Ishikawa (cell line): Measurements from ENCODE around the gene KIF26B.

Experiments used
- RAD21 ChIP-seq: IDR thresholded peaks from 2 replicates; pipeline ENCODE4 v1.6.1; 2012; ENCODE audit warnings: low read depth
- TAF1 ChIP-seq: IDR thresholded peaks from 2 replicates; pipeline ENCODE4 v1.6.1; 2012; ENCODE audit warnings: low read depth, mild to moderate bottlenecking
- TEAD4 ChIP-seq: IDR thresholded peaks from 2 replicates; pipeline ENCODE4 v1.6.1; 2012
- YY1 ChIP-seq: IDR thresholded peaks from 2 replicates; pipeline ENCODE4 v1.6.1; 2012; ENCODE audit warnings: low read depth
- TF ChIP-seq, protein P1 (sequence below): IDR thresholded peaks from 2 replicates; pipeline ENCODE4 v1.6.1; 2012; ENCODE audit warnings: low read depth, mild to moderate bottlenecking
- TF ChIP-seq, protein P2 (sequence below): IDR thresholded peaks from 2 replicates; pipeline ENCODE4 v1.6.1; 2012

DNA sequence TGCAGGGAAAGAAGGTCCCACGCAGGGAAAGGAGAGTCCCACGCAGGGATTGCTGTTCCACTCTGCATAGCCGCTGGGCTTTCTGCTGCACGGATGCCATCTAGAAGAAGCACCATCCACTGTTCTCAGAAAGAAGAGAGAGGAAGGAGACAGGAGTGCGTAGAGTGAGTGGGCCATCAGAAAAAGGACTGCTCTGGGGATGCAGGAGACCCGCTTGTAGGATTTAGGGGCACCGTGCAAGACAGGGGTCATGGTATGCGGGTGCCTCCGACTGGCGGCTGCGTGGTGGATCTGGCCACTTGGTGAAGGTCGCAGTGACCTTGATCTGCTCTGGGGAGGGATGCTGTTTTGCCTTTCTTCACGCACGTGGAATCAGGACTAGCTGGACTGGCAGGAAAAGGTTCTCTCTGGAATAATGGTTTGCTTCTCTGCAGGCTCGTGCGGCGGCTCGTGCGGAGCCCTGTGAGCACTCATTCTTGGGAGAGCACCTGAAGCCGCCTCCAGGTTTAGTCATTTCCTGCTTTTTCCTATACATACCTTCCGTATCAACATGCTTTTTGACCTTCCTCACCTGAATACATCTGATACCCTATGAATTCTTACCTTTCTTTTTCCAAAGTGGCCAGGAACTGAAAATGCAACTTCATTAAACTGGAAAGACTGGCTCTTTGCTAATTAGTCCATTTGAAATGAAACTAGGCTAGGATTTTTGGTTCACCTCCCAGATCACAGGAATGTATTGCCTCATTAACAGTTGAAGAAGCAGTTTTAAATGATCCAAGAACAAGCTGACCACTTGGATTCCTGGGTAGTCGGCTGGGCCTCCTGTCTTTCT, 181.6 kb downstream of the KIF26B start:
- TF ChIP-seq RAD21 (no peak), TAF1 (no peak), TEAD4 (peak; percentile 48; the same call in 1 of the 2 replicates), YY1 (no peak)
- TF ChIP-seq, protein P1, sequence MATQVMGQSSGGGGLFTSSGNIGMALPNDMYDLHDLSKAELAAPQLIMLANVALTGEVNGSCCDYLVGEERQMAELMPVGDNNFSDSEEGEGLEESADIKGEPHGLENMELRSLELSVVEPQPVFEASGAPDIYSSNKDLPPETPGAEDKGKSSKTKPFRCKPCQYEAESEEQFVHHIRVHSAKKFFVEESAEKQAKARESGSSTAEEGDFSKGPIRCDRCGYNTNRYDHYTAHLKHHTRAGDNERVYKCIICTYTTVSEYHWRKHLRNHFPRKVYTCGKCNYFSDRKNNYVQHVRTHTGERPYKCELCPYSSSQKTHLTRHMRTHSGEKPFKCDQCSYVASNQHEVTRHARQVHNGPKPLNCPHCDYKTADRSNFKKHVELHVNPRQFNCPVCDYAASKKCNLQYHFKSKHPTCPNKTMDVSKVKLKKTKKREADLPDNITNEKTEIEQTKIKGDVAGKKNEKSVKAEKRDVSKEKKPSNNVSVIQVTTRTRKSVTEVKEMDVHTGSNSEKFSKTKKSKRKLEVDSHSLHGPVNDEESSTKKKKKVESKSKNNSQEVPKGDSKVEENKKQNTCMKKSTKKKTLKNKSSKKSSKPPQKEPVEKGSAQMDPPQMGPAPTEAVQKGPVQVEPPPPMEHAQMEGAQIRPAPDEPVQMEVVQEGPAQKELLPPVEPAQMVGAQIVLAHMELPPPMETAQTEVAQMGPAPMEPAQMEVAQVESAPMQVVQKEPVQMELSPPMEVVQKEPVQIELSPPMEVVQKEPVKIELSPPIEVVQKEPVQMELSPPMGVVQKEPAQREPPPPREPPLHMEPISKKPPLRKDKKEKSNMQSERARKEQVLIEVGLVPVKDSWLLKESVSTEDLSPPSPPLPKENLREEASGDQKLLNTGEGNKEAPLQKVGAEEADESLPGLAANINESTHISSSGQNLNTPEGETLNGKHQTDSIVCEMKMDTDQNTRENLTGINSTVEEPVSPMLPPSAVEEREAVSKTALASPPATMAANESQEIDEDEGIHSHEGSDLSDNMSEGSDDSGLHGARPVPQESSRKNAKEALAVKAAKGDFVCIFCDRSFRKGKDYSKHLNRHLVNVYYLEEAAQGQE, result no peak
- TF ChIP-seq, protein P2, sequence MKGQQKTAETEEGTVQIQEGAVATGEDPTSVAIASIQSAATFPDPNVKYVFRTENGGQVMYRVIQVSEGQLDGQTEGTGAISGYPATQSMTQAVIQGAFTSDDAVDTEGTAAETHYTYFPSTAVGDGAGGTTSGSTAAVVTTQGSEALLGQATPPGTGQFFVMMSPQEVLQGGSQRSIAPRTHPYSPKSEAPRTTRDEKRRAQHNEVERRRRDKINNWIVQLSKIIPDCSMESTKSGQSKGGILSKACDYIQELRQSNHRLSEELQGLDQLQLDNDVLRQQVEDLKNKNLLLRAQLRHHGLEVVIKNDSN, result no peak
